ENCODE measurements around the gene RAN. TPM values are rescaled to one million over a fixed set of nuclear protein-coding genes. Genes with fewer than 3 reads are reported as not detected.

Gene RAN
- total and polyA plus RNA-seq, 9 of the 15 experiments (the other 6 are each of a cell fraction or from before 2014, with no cell fraction given) = 1,687 to 3,820 (median 2,300) TPM

DNA sequence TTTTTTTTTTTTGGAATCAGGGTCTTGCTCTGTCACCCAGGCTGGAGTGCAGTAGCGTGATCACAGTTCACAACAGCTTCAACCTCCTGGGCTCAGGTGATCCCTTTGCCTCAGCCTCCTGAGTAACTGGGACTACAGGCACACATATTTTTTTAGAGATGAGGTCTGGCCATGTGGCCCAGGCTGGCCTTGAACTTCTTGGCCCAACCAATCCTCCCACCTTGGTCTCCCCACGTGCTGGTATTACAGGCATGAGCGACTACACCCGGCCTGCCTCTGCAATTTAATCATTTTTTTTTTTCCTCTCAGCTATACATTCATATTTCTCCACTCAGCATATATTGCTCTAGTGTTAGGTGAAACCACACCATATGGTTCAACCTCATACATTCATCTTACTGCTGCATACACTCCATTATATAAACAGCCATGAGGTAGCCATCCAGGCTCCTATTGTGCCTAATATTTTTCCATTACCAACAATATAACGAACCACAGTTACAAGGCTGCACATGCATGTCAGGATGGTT lies 39.9 kb upstream of the RAN start (continued):
- TF ChIP-seq ZNF384 (IDR thresholded peaks at IDR 0.05; ENCODE audit: low read depth, low read length) (0 out of 2 replicates have a peak, but pooled peaks have one; percentile 18), MAFF (IDR thresholded peaks at IDR 0.05; ENCODE audit: low read length) (peak; percentile 16; the same call in 1 of the 2 replicates), MAFG (tag; conservative IDR thresholded peaks at IDR 0.05) (peak; percentile 42; the same call in 1 of the 2 replicates)
- TF ChIP-seq, protein P1, sequence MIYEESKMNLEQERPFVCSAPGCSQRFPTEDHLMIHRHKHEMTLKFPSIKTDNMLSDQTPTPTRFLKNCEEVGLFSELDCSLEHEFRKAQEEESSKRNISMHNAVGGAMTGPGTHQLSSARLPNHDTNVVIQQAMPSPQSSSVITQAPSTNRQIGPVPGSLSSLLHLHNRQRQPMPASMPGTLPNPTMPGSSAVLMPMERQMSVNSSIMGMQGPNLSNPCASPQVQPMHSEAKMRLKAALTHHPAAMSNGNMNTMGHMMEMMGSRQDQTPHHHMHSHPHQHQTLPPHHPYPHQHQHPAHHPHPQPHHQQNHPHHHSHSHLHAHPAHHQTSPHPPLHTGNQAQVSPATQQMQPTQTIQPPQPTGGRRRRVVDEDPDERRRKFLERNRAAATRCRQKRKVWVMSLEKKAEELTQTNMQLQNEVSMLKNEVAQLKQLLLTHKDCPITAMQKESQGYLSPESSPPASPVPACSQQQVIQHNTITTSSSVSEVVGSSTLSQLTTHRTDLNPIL (CRISPR knock-in tag; IDR thresholded peaks at IDR 0.05) = no peak

DNA sequence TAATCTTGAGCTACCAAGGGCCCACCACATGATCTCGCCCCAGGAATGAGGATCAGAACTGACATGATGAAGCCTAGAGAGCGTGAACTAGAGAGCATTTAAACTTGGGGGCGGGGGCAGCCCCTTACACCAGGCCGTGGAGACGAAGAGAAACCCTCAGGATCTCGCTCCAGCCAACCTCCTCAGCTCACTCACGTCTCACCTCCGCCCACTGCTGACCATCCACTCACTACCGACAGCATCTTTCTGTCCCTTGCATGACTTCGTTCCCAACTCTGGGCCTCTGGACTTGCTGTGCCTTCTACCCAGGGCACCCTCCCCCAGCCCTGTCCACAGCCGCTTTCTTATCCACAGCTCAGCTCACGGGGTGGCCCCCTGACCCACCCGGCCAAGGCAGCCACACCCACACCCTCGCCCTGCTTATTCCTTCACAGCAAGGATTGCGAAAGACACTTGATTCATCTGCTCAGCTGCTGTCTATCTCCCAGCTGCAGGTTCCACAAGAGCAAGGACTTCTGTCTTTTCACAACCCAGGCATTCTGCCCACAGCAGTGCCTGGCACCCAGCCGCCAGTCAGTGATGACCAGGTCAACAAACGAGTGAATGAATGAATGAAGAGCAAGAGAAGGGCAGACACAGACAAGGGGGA lies 39.2 kb upstream of the RAN start:
- Histone ChIP-seq H3K79me2 (ENCODE audit: control insufficient read depth, insufficient read depth, low read length) (peaks cover 95% of the 10 kb centered on the region), H4K20me1 (replicated peaks; ENCODE audit: control insufficient read depth, insufficient read depth, low read length) (no peaks in the 10 kb centered on the region), H3K9me3 (replicated peaks; ENCODE audit: control insufficient read depth, insufficient read depth, low read depth, low read length) (no peaks in the 10 kb centered on the region), H2AFZ (ENCODE audit: low read depth, low read length) (peak overlapping the region; percentile 30; the same call in 1 of the 2 replicates), H3K27ac (ENCODE audit: extremely low read depth, low read depth, low read length) (peak overlapping the region; percentile 52), H3K4me3 (0 out of 2 replicates have a peak overlapping the region, but pooled peaks have one; percentile 11), H3K9me1 (ENCODE audit: control insufficient read depth, insufficient read depth, low read length) (no peaks in the 10 kb centered on the region), H3K27me3 (ENCODE audit: control insufficient read depth in 2 of 2, insufficient read depth in 2 of 2, low read length in 2 of 2) (no peaks in the 10 kb centered on the region), H3K4me1 (replicated peaks in 1 of 2; ENCODE audit: control insufficient read depth in 2 of 2, insufficient read depth in 2 of 2, low read length in 2 of 2) (peaks cover 61 to 65% of the 10 kb centered on the region in 2 experiments), H3K9ac (ENCODE audit: insufficient read depth in 1 of 2, low read depth in 2 of 2, low read length in 2 of 2) (peak overlapping the region; percentile 28 to 75), H3K36me3 (ENCODE audit: control insufficient read depth, insufficient read depth, low read length) (peaks cover 9% of the 10 kb centered on the region; the same call in 2 of the 3 replicates), H3K4me2 (ENCODE audit: insufficient read depth, low read length) (peak overlapping the region; percentile 79)
- peak; percentile 79 for ATAC-seq
- ChIA-PET POLR2A (interaction anchor here (0.9 to 1.1 kb wide), 2 partner anchors 12 to 17 kb away, joined by 3 read pairs; no protein-coding TSS in a partner anchor), CTCF (ENCODE audit: low intra/inter-chr PET ratio) (no interaction called here)
- FAIRE-seq = peak; percentile 88
- intact Hi-C loops (cut with micrococcal nuclease) (loop anchor here (10.0 kb wide), 1 partner anchor 522 kb away; no protein-coding TSS in a partner anchor), in situ Hi-C loops (cut with MboI) (no loop called here)
- WGBS (ENCODE audit: insufficient coverage, low coverage, missing lambda C conversion rate) = 5% methylated on average over 17 of the region's 17 CpGs
- BruUV-seq (replicated peaks) = no TSS peak
- DNase-seq (ENCODE audit: extremely low read depth in 1 of 4, low spot score in 3 of 4) = peak; percentile 80 to 91 (median 84)
- TF ChIP-seq U2AF1 (optimal IDR thresholded peaks at IDR 0.05; ENCODE audit: low read depth, low read length) = no peak
- TF ChIP-seq GATA2 (CRISPR knock-in tag; IDR thresholded peaks at IDR 0.05) = no peak
- TF ChIP-seq SREBF1 (IDR thresholded peaks at IDR 0.05; ENCODE audit: borderline replicate concordance, low read depth, low read length) = no peak
- peak; percentile 54; the same call in 1 of the 2 replicates for TF ChIP-seq SMARCC2 (IDR thresholded peaks at IDR 0.05; ENCODE audit: low read depth)
- peak; percentile 79 for TF ChIP-seq NCOR1 (IDR thresholded peaks at IDR 0.05)
- 0 out of 2 replicates have a peak, but pooled peaks have one; percentile 4 for TF ChIP-seq NFE2 (IDR thresholded peaks at IDR 0.05; ENCODE audit: low read depth)
- TF ChIP-seq SMAD4 (CRISPR knock-in tag; conservative IDR thresholded peaks at IDR 0.05) = peak; percentile 50; the same call in 1 of the 2 replicates
- TF ChIP-seq HNRNPLL (IDR thresholded peaks at IDR 0.05; ENCODE audit: low read depth, low read length, poor library complexity, severe bottlenecking) = no peak
- TF ChIP-seq GABPA (tag; conservative IDR thresholded peaks at IDR 0.05; ENCODE audit: low read depth) = no peak
- TF ChIP-seq RBBP5 (IDR thresholded peaks at IDR 0.05; ENCODE audit: borderline replicate concordance, insufficient read depth, low read length, poor library complexity, severe bottlenecking) = no peak
- TF ChIP-seq, protein P2, sequence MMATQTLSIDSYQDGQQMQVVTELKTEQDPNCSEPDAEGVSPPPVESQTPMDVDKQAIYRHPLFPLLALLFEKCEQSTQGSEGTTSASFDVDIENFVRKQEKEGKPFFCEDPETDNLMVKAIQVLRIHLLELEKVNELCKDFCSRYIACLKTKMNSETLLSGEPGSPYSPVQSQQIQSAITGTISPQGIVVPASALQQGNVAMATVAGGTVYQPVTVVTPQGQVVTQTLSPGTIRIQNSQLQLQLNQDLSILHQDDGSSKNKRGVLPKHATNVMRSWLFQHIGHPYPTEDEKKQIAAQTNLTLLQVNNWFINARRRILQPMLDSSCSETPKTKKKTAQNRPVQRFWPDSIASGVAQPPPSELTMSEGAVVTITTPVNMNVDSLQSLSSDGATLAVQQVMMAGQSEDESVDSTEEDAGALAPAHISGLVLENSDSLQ (IDR thresholded peaks at IDR 0.05) = peak; percentile 79
- TF ChIP-seq, protein P3, sequence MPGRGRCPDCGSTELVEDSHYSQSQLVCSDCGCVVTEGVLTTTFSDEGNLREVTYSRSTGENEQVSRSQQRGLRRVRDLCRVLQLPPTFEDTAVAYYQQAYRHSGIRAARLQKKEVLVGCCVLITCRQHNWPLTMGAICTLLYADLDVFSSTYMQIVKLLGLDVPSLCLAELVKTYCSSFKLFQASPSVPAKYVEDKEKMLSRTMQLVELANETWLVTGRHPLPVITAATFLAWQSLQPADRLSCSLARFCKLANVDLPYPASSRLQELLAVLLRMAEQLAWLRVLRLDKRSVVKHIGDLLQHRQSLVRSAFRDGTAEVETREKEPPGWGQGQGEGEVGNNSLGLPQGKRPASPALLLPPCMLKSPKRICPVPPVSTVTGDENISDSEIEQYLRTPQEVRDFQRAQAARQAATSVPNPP (IDR thresholded peaks at IDR 0.05; ENCODE audit: borderline replicate concordance, insufficient read depth, insufficient read length) = no peak

Data from K562 (cell line).